ENCODE data around the gene RAPGEF2. TPM values are rescaled to one million over a fixed set of nuclear protein-coding genes. Genes with fewer than 3 reads are reported as not detected.

The RAPGEF2 gene
- total RNA-seq, 4 donors from 2014 or later = 14.1 to 30.5 (median 21.4) TPM

- Histone ChIP-seq H3K9me3 (no peaks in the 10 kb centered on the region), H3K4me3 (no peak overlapping the region), H3K36me3 (no peaks in the 10 kb centered on the region), H3K4me1 (no peaks in the 10 kb centered on the region), H3K27ac (no peak overlapping the region), H3K27me3 (no peaks in the 10 kb centered on the region)
- intact Hi-C loops (cut with DNase I) = no loop called here
- TF ChIP-seq POLR2A (IDR thresholded peaks at IDR 0.05) = no peak
- no peak for TF ChIP-seq CTCF (IDR thresholded peaks at IDR 0.05)
- WGBS, 2 donors = 25 to 29% methylated on average over 3 to 8 of the region's 12 CpGs
- no peak for DNase-seq
Observed at GRCh38 chr4:159390648-159391047, 287.8 kb downstream of the RAPGEF2 start.

- Histone ChIP-seq H3K9me3 (no peaks in the 10 kb centered on the region), H3K4me3 (no peak overlapping the region), H3K27me3 (no peaks in the 10 kb centered on the region), H3K27ac (no peak overlapping the region), H3K36me3 (no peaks in the 10 kb centered on the region), H3K4me1 (peaks cover 0 to 2% (median 0%) of the 10 kb centered on the region in 3 donors)
- no peak for DNase-seq
- TF ChIP-seq CTCF (IDR thresholded peaks at IDR 0.05) (no peak), POLR2A (IDR thresholded peaks at IDR 0.05) (no peak)
- 82 to 88% methylated on average over 1 to 2 of the region's 2 CpGs for WGBS, 2 donors
- intact Hi-C loops (cut with DNase I) = no loop called here
Observed at GRCh38 chr4:159395693-159396092, 292.8 kb downstream of the RAPGEF2 start.

- DNase-seq = no peak
- Histone ChIP-seq H3K9me3 (no peaks in the 10 kb centered on the region), H3K4me1 (peaks cover 0 to 7% (median 4%) of the 10 kb centered on the region in 3 donors), H3K36me3 (no peaks in the 10 kb centered on the region), H3K4me3 (no peak overlapping the region), H3K27ac (no peak overlapping the region), H3K27me3 (no peaks in the 10 kb centered on the region)
- intact Hi-C loops (cut with DNase I) = no loop called here
- TF ChIP-seq CTCF (IDR thresholded peaks at IDR 0.05) = no peak
- no peak for TF ChIP-seq POLR2A (IDR thresholded peaks at IDR 0.05)
- 64 to 68% methylated on average over 3 of the region's 3 CpGs for WGBS, 2 donors
Observed at GRCh38 chr4:159396151-159396550, 293.3 kb downstream of the RAPGEF2 start.

- TF ChIP-seq POLR2A (IDR thresholded peaks at IDR 0.05) (no peak), CTCF (IDR thresholded peaks at IDR 0.05) (peak in 1 of 6 experiments; percentile 9)
- Histone ChIP-seq H3K9me3 (no peaks in the 10 kb centered on the region), H3K36me3 (no peaks in the 10 kb centered on the region), H3K4me3 (no peak overlapping the region), H3K4me1 (peaks cover 0 to 8% (median 4%) of the 10 kb centered on the region in 3 donors), H3K27me3 (no peaks in the 10 kb centered on the region), H3K27ac (peak overlapping the region in 3 of 4 donors; percentile 9 to 52 (median 14))
- WGBS, 2 donors = 42 to 54% methylated on average over 7 of the region's 7 CpGs
- intact Hi-C loops (cut with DNase I) = no loop called here
- no peak for DNase-seq
Observed at GRCh38 chr4:159398236-159398638, 295.4 kb downstream of the RAPGEF2 start.

- peak overlapping the region in 1 of 4 donors; percentile 25 for H3K27ac ChIP-seq
- WGBS, 2 donors = 35 to 51% methylated on average over 9 to 12 of the region's 12 CpGs
- TF ChIP-seq POLR2A (IDR thresholded peaks at IDR 0.05) = no peak
- no peak for DNase-seq
- H3K9me3 ChIP-seq = no peaks in the 10 kb centered on the region
- no peaks in the 10 kb centered on the region for H3K27me3 ChIP-seq
- intact Hi-C loops (cut with DNase I) = no loop called here
- H3K4me1 ChIP-seq = peaks cover 0 to 8% (median 4%) of the 10 kb centered on the region in 3 donors
- H3K4me3 ChIP-seq = peak overlapping the region in 1 of 4 donors; percentile 24
- no peaks in the 10 kb centered on the region for H3K36me3 ChIP-seq
Observed at GRCh38 chr4:159400558-159401225, 297.8 kb downstream of the RAPGEF2 start.
